CD4-positive, alpha-beta T cell treated with Interleukin-15 for 1 hour (primary cell): ENCODE measurements around the gene FECH.
"Not testable (repeated sequence)": the region's sequence is repeated elsewhere in the genome, so short reads cannot be mapped to it uniquely, and the experiment has no call there.

Experiments
- DNase-seq: peaks from one replicate; pipeline ENCODE4 v3.0.0-alpha.2; 2020

FECH gene

DNA sequence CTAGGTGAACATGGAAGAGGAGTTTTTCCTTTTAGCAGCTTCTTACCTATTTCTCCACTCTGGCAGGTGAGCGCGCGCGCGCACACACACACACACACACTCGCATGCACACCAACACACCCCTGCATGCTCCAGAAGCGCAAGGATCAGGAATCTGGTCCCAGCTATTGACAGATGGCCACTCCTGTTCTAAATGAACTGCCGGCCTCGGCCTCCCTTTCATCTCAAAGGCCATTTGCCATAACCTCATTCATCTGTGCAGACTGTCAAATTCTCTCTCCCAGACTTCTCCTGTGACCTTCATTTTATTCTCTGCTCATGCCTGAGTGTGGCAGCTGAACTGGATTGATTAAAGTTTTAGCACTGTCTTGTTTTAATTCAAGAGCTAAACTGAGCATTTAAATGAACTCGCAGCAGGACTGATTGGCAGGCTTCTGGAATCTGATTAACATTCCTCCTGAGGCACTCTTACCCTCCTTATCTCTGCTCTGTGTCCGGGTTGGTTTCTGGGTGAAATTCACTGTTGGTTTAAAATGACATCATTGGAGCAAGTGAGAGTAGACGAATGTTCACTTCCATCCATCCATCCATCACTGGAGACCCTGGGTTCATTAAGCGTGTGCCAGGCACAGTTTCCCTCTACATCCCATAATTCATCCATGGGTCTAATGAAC lies 58.8 kb downstream of the FECH start:
- DNase-seq = no peak

DNA sequence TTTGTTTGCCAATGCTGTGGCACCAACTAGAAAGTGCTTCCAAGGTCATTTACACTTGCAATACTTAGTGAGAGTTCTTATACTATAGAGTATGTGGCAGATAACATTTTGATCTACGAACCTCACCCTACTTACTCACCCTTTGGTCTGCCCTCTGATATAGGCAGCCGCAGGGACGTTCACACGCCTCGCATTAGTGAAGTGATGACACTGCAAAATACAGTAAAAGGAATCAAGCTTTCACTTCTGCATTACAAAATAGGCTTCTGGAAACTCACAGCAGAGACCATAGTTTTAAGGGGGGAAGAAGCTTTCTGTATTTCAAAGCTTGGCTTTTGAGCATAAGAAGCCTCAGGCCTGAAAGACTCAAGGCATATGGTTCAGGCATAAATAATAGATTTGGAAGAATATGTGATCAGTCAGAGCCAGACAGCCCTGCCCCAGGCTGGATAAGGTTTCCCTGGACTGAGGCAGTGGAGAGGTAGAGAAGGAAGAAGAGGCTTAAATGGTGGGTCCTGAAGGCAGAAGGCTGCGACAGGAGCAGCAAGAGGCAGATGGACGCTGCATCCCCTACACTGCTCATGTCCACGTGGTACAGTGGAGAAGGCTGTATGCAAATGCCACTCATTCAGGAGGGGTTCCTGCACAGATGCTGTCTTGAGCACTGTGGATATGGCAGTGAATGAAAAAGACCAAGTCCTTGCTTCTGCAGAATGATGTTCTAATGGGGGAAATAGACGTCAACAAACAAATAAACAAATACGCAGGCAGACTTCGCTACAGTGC lies 63.1 kb downstream of the FECH start:
- DNase-seq = peak; percentile 25

GRCh38 chr18:57522348-57522747 lies 64.2 kb downstream of the FECH start:
- not testable (repeated sequence) for DNase-seq

- no peak for DNase-seq
Observed at GRCh38 chr18:57519668-57520424, 66.7 kb downstream of the FECH start.

- DNase-seq = no peak
Observed at GRCh38 chr18:57518533-57518932, 68.0 kb downstream of the FECH start.

DNA sequence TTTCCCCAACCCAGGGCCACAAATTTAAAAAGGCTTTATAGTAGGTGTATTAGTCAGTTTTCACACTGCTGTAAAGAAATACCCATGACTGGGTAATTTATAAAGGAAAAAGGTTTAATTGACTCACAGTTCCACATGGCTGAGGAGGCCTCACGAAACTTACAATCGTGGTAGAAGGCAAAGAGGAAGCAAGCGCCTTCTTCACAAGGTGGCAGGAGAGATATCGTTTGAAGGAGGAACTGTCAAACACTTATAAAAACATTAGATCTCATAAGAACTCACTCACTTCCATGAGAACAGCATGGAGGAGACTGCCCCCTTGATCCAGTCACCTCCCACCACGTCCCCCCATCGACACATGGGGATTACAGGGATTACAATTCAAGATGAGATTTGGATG lies 70.4 kb downstream of the FECH start:
- DNase-seq = no peak

DNA sequence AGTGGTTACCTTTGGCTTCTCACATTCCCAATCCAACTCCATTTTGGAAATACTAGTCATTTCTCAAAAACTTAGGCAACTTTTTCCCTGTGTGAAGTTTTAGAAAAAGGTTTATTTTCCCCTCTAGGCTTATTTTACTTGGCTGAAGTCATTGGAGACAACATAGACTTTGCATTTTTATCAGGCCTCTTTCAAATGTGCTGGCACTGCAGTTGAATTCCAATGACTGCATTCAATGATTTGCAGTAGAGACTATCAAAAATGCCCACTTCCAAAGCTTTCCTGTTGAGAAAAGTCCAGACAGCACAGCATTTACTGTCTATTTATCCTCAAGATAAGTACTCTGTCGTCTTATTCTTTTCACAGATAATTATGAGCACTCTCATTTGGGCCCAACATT lies 81.3 kb downstream of the FECH start:
- DNase-seq = no peak

DNA sequence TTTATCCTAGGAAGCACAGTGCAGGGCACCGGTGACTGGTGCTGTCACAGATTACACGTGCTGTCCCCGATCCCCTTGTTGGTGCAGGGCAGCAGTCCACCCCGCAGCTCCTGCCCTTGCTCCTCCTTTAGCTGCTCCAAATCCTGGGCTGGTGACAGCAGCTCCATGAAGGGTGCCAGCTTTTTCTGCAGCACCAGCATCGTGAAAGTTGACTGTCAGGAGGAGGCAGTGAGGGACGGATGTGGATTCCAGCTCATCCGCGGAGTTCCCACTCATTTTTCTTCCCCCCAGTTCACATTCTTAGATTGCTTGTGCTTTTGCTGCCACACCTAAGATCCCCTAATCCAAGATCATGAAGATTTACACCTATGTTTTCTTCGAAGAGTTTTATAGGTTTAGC lies 83.9 kb downstream of the FECH start:
- DNase-seq = no peak

- DNase-seq = no peak
Observed at GRCh38 chr18:57498682-57499256, 87.7 kb downstream of the FECH start.
